Omental fat pad (tissue), 4 donors: ENCODE data around the gene BFSP2. TPM values are rescaled to one million over a fixed set of nuclear protein-coding genes. Genes with fewer than 3 reads are reported as not detected.

Source experiments
- ATAC-seq: fragments of 150-250 bp; one replicate; pipeline ENCODE4 v1.9.1; 2016; ENCODE audit warnings: mild to moderate bottlenecking, moderate library complexity; ENCODE audit not compliant: low FRiP score
- DNase-seq: peaks from one replicate; pipeline ENCODE4 v3.0.0-alpha.2; 2019; ENCODE audit warnings: low spot score
- total RNA-seq, 4 donors: library from RNA; depleted of rRNA; stranded (reverse); fragments of >200 nt; gene quantifications; one replicate each; pipeline ENCODE4 v1.1.0, GENCODE V29; 2016
- TF ChIP-seq, protein P1 (sequence below), 3 donors: fragments of 450-650 bp; IDR thresholded peaks; one replicate each; pipeline ENCODE4 v1.5.1; 2016 to 2017; ENCODE audit warnings: antibody characterized with exemption in 3 of 3, mild to moderate bottlenecking in 3 of 3, moderate library complexity in 2 of 3

The BFSP2 gene, protein sequence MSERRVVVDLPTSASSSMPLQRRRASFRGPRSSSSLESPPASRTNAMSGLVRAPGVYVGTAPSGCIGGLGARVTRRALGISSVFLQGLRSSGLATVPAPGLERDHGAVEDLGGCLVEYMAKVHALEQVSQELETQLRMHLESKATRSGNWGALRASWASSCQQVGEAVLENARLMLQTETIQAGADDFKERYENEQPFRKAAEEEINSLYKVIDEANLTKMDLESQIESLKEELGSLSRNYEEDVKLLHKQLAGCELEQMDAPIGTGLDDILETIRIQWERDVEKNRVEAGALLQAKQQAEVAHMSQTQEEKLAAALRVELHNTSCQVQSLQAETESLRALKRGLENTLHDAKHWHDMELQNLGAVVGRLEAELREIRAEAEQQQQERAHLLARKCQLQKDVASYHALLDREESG
- total RNA-seq: not detected

DNA sequence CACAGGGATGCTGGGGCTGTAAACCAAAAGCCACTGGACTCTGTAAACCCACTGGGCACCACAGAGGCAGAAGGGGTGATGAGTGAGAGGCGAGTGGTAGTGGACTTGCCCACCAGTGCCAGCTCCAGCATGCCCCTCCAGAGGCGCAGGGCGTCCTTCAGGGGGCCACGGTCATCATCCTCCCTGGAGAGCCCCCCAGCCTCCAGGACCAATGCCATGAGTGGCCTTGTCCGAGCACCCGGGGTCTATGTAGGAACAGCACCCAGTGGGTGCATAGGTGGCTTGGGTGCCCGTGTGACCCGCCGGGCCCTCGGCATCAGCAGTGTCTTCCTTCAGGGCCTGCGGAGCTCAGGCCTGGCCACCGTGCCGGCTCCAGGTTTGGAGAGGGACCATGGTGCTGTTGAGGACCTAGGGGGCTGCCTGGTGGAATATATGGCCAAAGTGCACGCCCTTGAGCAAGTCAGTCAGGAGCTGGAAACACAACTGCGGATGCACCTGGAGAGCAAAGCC is at the start of gene BFSP2:
Gene BFSP2 (plus strand): TSS at position 51 of the 510 bp plus-strand sequence. CDS start 28 bp downstream, at position 79.
- DNase-seq (no peak), ATAC-seq (no peak)
- TF ChIP-seq, protein P1, sequence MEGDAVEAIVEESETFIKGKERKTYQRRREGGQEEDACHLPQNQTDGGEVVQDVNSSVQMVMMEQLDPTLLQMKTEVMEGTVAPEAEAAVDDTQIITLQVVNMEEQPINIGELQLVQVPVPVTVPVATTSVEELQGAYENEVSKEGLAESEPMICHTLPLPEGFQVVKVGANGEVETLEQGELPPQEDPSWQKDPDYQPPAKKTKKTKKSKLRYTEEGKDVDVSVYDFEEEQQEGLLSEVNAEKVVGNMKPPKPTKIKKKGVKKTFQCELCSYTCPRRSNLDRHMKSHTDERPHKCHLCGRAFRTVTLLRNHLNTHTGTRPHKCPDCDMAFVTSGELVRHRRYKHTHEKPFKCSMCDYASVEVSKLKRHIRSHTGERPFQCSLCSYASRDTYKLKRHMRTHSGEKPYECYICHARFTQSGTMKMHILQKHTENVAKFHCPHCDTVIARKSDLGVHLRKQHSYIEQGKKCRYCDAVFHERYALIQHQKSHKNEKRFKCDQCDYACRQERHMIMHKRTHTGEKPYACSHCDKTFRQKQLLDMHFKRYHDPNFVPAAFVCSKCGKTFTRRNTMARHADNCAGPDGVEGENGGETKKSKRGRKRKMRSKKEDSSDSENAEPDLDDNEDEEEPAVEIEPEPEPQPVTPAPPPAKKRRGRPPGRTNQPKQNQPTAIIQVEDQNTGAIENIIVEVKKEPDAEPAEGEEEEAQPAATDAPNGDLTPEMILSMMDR (IDR thresholded peaks at IDR 0.05): no peak

DNA sequence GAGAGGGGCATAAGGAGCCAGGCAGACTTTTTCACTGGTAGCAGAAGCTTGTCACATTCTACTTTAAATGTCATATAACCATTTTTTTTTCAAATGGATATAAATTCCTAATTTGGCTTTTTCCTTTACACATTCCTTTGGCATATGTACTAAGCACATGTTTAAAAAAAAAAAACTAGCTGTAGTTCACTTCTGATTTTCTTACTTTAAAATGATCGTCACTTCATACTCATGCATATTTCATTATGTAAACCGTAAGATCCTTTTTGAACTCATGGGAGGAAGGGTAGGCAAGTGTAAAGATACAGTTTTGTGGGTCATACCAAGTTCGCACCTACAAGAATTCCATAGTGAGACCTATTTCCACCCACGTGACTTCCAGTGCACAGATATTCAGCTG is 45.1 kb upstream of the BFSP2 start:
- TF ChIP-seq, protein P1 (IDR thresholded peaks at IDR 0.05): no peak
- no peak for ATAC-seq

DNA sequence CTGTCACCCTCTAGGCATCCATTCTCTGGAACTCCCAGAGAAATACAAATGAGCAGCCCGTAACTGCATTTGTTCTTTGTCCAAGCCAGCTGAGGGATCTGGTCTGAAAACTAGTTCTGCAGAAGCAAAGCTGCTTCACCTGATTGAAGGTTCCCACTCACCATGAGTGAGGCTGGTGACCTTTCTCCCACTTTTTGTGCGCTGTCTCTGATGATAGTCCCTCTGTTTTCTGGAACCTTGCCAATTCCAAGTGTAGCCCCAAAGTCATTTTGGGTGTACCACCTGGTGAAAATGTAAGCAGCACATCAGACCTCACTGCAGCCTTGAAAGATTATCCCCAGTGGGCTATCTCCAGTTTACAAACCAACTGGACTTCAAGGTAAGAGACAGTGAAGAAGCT is 39.4 kb upstream of the BFSP2 start:
- TF ChIP-seq, protein P1 (IDR thresholded peaks at IDR 0.05): no peak
- ATAC-seq (no peak), DNase-seq (no peak)

More for the DNA sequence above, 45.1 kb upstream of the BFSP2 start:
- no peak for DNase-seq

DNA sequence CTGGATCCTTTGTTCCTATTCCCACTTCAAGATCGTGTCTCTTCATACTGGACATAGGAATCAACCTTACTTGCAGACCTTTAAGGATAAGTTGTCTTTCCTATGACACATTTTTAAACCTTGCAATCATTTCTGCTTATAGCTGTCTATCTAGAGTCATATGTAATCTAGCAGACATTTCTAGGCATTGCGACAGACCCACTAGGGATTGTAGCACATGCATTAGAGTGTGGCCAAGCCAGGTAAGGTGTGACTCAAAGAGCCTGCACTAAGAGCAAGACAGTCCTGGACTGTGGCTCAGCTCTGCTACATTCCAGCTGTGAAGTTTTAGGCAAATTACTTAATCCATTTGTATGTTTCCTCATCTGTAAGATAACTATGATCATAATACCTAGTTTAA is 38.8 kb upstream of the BFSP2 start:
- TF ChIP-seq, protein P1 (IDR thresholded peaks at IDR 0.05): no peak
- ATAC-seq: no peak
- no peak for DNase-seq

DNA sequence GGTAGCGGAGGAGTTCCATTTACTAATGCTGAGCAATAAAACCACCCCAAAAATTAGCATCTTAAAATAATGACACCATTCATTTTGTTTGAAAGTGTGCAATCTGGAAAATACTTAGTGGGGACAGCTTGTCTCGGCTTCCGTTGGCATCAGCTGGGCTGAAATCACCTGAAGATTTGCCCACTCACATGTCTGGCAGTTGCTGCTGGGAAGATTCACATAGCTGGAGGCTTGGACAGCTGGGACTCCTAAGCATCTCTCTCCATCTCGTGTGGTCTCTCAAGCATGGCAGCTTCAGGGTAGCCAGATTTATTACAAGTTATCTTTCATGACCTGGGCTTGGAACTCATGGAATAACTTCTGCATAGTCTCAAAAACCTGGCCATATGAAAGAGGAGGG is 38.4 kb upstream of the BFSP2 start:
- DNase-seq: no peak

DNA sequence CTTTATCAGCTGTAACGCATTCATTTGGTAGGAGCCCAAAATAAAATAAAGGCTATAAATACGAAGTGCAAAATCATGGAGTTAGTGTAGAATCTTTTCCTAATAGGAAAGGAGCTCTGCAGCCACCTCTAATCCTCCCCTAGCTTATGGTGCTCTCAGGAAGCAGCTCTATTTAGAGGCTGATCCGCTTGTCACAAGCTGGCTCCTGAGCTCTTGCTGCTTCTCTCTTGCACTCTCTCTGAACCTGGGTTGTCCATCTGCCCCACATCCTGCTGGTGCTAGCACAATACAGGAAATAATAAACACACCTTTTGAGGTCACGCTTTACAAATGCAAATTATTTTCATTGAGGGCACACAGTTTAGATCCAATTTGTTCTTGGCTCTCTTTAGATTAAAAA is 37.3 kb upstream of the BFSP2 start:
- TF ChIP-seq, protein P1 (IDR thresholded peaks at IDR 0.05): no peak
- no peak for ATAC-seq
- no peak for DNase-seq

More for the DNA sequence above, 38.4 kb upstream of the BFSP2 start:
- no peak for ATAC-seq
- TF ChIP-seq, protein P1 (IDR thresholded peaks at IDR 0.05): no peak

DNA sequence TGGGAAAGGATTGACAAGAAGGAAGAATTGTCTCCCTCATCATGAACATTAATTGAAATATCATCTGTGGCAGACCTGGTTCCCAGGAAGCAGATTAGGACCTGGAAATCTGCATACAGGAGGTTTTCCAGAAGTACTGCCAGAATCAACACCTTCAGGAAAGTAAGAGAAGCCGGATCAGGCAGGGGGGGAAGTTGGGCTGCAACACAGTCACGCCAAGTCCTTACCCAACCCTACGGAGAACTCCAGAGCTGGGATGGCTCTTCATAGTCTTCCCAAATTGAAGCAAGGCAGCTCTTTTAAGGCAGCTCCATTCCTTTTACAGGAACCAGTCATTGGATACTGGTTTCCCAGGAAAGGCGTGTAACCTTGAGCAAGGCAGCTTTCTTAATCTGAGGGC is 35.2 kb upstream of the BFSP2 start:
- no peak for ATAC-seq
- TF ChIP-seq, protein P1 (IDR thresholded peaks at IDR 0.05): no peak
- no peak for DNase-seq
